ENCODE data around the gene PROSER3.
A peak's percentile ranks its signal among the peaks of the same experiment; 100 is the strongest.

PROSER3 gene

DNA sequence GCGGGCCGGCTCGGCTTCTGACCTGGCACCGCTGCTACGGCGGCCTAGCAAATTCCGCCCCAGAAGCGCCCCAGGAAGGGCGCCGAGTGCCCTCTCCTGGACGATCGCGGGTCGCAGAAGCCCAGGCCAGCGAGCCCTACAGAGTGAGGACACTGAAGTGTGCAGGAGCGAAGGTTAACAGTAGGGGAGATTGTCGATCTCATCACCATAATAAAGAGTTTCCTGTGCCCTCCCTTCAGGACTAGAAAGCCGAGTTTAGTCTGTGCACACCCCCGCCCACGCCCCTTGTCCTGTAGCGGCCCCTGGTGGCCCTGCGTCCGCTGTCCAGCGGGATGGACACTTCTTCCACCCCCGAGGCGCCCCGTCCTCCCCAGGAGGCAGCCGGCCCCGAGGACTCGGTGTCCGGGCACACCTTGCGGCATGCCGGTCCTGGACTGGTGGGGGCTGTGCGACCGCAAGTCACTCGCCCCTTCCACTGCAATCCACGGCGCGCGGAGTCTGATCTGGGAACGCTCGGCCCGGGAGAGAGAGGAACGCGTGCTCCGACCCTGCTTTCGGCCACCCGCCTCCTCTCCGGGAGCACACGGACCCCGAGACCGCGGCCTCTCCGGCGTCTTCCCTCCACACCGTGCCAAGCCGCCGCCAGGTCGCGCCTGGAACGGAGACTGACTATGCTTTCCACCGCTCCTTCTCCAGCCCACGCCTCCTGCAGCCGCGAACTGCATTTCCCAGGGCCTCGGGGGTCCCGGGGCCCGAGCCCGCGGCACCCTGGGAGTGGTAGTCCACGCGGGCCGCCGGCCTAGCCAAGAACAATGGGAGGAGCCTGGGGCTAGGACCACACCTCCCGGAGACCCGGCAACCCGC lies 40.9 kb upstream of the PROSER3 start:
- Histone ChIP-seq H3F3A (ENCODE audit: control insufficient read depth, insufficient read depth) (no peaks in the 10 kb centered on the region), H3K27me3 (ENCODE audit: control insufficient read depth, low read length) (peaks cover 2% of the 10 kb centered on the region; the same call in 1 of the 2 replicates), H3K4me1 (ENCODE audit: control insufficient read depth, low read length) (peaks cover 35% of the 10 kb centered on the region), H3K4me3 (ENCODE audit: low read length) (peak overlapping the region; percentile 89), H3K9me2 (replicated peaks; ENCODE audit: control insufficient read depth, low read length) (no peaks in the 10 kb centered on the region), H3K79me2 (ENCODE audit: control insufficient read depth, low read length) (peaks cover 40% of the 10 kb centered on the region), H3K9me3 (ENCODE audit: control insufficient read depth, insufficient read depth, low read length) (no peaks in the 10 kb centered on the region), H3K27ac (ENCODE audit: low read depth, low read length) (peak overlapping the region; percentile 9; the same call in 1 of the 2 replicates), H3K4me2 (ENCODE audit: low read length) (peak overlapping the region; percentile 77), H3K36me3 (ENCODE audit: control insufficient read depth, low read length) (peaks cover 21% of the 10 kb centered on the region), H4K20me1 (ENCODE audit: control insufficient read depth, insufficient read depth, low read depth, low read length) (peaks cover 10% of the 10 kb centered on the region; the same call in 1 of the 2 replicates)
- no peak for TF ChIP-seq EZH2phosphoT487 (IDR thresholded peaks at IDR 0.05; ENCODE audit: borderline replicate concordance, low read length)
- TF ChIP-seq, protein P1, sequence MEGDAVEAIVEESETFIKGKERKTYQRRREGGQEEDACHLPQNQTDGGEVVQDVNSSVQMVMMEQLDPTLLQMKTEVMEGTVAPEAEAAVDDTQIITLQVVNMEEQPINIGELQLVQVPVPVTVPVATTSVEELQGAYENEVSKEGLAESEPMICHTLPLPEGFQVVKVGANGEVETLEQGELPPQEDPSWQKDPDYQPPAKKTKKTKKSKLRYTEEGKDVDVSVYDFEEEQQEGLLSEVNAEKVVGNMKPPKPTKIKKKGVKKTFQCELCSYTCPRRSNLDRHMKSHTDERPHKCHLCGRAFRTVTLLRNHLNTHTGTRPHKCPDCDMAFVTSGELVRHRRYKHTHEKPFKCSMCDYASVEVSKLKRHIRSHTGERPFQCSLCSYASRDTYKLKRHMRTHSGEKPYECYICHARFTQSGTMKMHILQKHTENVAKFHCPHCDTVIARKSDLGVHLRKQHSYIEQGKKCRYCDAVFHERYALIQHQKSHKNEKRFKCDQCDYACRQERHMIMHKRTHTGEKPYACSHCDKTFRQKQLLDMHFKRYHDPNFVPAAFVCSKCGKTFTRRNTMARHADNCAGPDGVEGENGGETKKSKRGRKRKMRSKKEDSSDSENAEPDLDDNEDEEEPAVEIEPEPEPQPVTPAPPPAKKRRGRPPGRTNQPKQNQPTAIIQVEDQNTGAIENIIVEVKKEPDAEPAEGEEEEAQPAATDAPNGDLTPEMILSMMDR (IDR thresholded peaks at IDR 0.05; ENCODE audit: low read depth, low read length, poor library complexity, severe bottlenecking), result peak; percentile 99

DNA sequence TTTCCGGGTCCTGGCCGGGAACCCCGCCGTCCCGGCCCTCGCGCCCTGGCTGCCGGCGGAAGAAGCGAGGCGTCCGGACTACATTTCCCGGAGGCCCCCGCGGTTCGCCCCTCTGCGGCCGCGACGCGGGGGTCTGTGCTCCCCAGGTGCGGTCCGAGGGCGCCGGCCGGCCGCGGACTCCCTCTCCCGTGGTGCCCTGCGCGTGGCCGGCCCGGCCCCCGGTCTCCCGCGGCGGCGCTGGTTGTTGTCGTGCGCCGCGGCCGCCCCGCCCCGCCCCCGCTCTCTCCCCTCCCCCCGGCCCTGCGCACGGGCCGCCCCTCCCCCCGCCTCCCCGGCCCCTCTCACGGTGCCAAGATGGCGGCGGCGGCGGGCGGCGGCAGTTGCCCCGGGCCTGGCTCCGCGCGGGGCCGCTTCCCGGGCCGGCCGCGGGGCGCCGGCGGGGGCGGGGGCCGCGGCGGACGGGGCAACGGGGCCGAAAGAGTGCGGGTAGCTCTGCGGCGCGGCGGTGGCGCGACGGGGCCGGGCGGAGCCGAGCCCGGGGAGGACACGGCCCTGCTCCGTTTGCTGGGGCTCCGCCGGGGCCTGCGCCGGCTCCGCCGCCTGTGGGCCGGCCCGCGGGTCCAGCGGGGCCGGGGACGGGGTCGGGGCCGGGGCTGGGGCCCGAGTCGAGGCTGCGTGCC lies 40.2 kb upstream of the PROSER3 start, which contains the start of gene KMT2B:
Gene KMT2B (plus strand): TSS at position 339 of the 680 bp plus-strand sequence. CDS start 16 bp downstream, at position 355.
- Histone ChIP-seq H3K4me3 (ENCODE audit: low read length) (peak within 1 kb of the TSS; percentile 98), H3K4me1 (ENCODE audit: control insufficient read depth, low read length) (peaks cover 28% of the 10 kb centered on the region), H3K9me2 (replicated peaks; ENCODE audit: control insufficient read depth, low read length) (no peaks in the 10 kb centered on the region), H3F3A (ENCODE audit: control insufficient read depth, insufficient read depth) (no peaks in the 10 kb centered on the region), H4K20me1 (ENCODE audit: control insufficient read depth, insufficient read depth, low read depth, low read length) (peaks cover 10% of the 10 kb centered on the region; the same call in 1 of the 2 replicates), H3K27me3 (ENCODE audit: control insufficient read depth, low read length) (no peaks in the 10 kb centered on the region), H3K9me3 (ENCODE audit: control insufficient read depth, insufficient read depth, low read length) (no peaks in the 10 kb centered on the region), H3K36me3 (ENCODE audit: control insufficient read depth, low read length) (peaks cover 28% of the 10 kb centered on the region), H3K27ac (ENCODE audit: low read depth, low read length) (peak within 1 kb of the TSS; percentile 48; the same call in 1 of the 2 replicates), H3K4me2 (ENCODE audit: low read length) (peak within 1 kb of the TSS; percentile 90), H3K79me2 (ENCODE audit: control insufficient read depth, low read length) (peaks cover 43% of the 10 kb centered on the region)
- TF ChIP-seq EZH2phosphoT487 (IDR thresholded peaks at IDR 0.05; ENCODE audit: borderline replicate concordance, low read length), result no peak
- TF ChIP-seq, protein P1 (IDR thresholded peaks at IDR 0.05; ENCODE audit: low read depth, low read length, poor library complexity, severe bottlenecking), result no peak

DNA sequence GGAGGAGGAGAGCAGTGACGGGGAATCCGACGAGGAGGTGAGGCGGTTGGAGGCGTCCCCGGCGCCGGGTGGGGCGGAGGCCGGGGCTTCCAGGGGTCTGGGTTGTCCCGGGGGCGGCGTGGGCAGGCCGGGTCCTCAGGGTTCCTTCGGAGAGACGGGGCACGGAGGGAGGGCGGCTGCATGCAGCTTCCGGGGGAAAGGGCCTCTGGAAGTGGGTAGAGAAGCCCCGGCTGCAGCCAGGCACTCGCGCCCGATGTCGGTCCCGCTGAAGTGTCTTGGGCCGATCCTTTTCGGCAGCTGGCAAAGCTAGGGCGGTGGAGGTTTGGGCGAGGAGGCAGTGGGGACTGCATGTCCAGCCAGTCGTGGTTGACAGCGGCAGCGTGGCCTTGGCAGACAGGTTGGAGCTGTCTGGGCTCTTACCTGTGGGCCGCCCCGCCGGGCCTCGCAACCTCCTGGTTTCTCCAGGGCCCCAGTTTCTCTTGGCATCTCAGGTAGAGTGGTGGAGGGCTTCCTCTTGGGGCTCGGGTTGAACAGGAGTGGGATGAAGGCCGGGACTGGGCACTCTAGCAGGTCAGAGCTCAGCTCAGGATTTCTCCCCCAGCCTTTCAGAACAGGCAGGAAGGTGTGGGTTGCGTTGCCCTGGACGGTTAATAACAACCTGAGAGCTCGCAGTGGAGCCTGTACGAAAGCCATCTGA lies 39.5 kb upstream of the PROSER3 start:
- peaks cover 10% of the 10 kb centered on the region; the same call in 1 of the 2 replicates for H4K20me1 ChIP-seq (ENCODE audit: control insufficient read depth, insufficient read depth, low read depth, low read length)
- peaks cover 24% of the 10 kb centered on the region for H3K4me1 ChIP-seq (ENCODE audit: control insufficient read depth, low read length)

More for the DNA sequence above, 39.5 kb upstream of the PROSER3 start:
- Histone ChIP-seq H3K79me2 (ENCODE audit: control insufficient read depth, low read length) (peaks cover 43% of the 10 kb centered on the region), H3K27me3 (ENCODE audit: control insufficient read depth, low read length) (no peaks in the 10 kb centered on the region), H3K4me2 (ENCODE audit: low read length) (peak overlapping the region; percentile 90), H3F3A (ENCODE audit: control insufficient read depth, insufficient read depth) (no peaks in the 10 kb centered on the region), H3K9me2 (replicated peaks; ENCODE audit: control insufficient read depth, low read length) (no peaks in the 10 kb centered on the region), H3K27ac (ENCODE audit: low read depth, low read length) (peak overlapping the region; percentile 48; the same call in 1 of the 2 replicates), H3K4me3 (ENCODE audit: low read length) (peak overlapping the region; percentile 98), H3K36me3 (ENCODE audit: control insufficient read depth, low read length) (peaks cover 35% of the 10 kb centered on the region), H3K9me3 (ENCODE audit: control insufficient read depth, insufficient read depth, low read length) (no peaks in the 10 kb centered on the region)
- TF ChIP-seq, protein P1 (IDR thresholded peaks at IDR 0.05; ENCODE audit: low read depth, low read length, poor library complexity, severe bottlenecking), result no peak
- TF ChIP-seq EZH2phosphoT487 (IDR thresholded peaks at IDR 0.05; ENCODE audit: borderline replicate concordance, low read length), result no peak
